NCI-H748 (cell line): Measurements from ENCODE around the gene ITM2A.

Experiments used
- DNase-seq: peaks from one replicate; lab custom pipeline; 2025; ENCODE audit not compliant: unreplicated experiment; lab: John Stamatoyannopoulos, UW

The ITM2A gene

DNA sequence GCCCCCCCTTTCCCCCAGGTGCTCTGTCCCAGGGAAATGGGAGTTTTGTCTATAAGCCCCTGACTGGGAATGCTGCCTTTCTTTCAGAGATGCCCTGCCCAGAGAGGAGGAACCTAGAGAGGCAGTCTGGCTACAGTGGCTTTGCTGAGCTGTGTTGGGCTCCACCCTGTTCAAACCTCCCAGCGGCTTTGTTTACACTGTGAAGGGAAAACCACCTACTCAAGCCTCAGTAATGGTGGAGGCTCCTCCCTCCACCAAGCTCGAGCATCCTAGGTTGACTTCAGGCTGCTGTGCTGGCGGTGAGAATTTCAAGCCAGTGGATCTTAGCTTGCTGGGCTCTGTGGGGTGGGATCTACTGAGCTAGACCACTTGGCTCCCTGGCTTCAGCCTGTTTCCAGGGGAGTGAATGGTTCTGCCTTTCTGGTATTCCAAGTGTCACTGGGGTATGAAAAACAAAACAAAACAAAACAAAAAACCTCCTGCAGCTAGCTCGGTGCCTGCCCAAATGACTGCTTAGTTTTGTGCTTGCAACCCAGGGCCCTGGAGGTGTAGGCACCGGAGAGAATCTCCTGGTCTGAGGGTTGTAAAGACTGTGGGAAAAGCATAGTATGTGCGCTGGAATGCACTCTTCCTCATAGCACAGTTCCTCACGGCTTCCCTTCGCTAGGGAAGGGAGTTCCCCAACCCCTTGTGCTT is 41.7 kb downstream of the ITM2A start:
- peak; percentile 58 for DNase-seq
